ENCODE data around the gene PTPRN2.
"Not testable (repeated sequence)": the region's sequence is repeated elsewhere in the genome, so short reads cannot be mapped to it uniquely, and the experiment has no call there.

The PTPRN2 gene

GRCh38 chr7:157734676-157735640, 852.7 kb downstream of the PTPRN2 start:
- H2AFZ ChIP-seq: no peak overlapping the region
- no peak for TF ChIP-seq CTCF (IDR thresholded peaks at IDR 0.05)
- H3K9ac ChIP-seq: no peak overlapping the region
- H3K9me3 ChIP-seq (ENCODE audit: control insufficient read depth, low read length): no peaks in the 10 kb centered on the region
- H3K4me2 ChIP-seq (ENCODE audit: low read length): no peak overlapping the region
- H3K36me3 ChIP-seq (ENCODE audit: control insufficient read depth, insufficient read depth, low read length): no peaks in the 10 kb centered on the region
- H3K27me3 ChIP-seq (ENCODE audit: control insufficient read depth, insufficient read depth, low read length): no peaks in the 10 kb centered on the region
- H3K4me1 ChIP-seq: no peaks in the 10 kb centered on the region
- H3K4me3 ChIP-seq (ENCODE audit: low read depth, low read length): no peak overlapping the region
- H3K79me2 ChIP-seq: no peaks in the 10 kb centered on the region
- H3K27ac ChIP-seq: no peak overlapping the region

- H3K4me3 ChIP-seq (ENCODE audit: low read depth, low read length); H2AFZ ChIP-seq; H3K4me1 ChIP-seq; H3K9me3 ChIP-seq (ENCODE audit: control insufficient read depth, low read length); H3K36me3 ChIP-seq (ENCODE audit: control insufficient read depth, insufficient read depth, low read length); H3K9ac ChIP-seq; H3K79me2 ChIP-seq; H3K27me3 ChIP-seq (ENCODE audit: control insufficient read depth, insufficient read depth, low read length); H3K4me2 ChIP-seq (ENCODE audit: low read length); H3K27ac ChIP-seq: not testable (repeated sequence)
Measured at GRCh38 chr7:157733760-157734395, 853.7 kb downstream of the PTPRN2 start.

GRCh38 chr7:157731126-157731525, 856.5 kb downstream of the PTPRN2 start:
- TF ChIP-seq CTCF (IDR thresholded peaks at IDR 0.05): no peak
- Histone ChIP-seq H3K9me3 (ENCODE audit: control insufficient read depth, low read length) (no peaks in the 10 kb centered on the region), H2AFZ (no peak overlapping the region), H3K27ac (no peak overlapping the region), H3K4me1 (no peaks in the 10 kb centered on the region), H3K4me3 (ENCODE audit: low read depth, low read length) (no peak overlapping the region), H3K36me3 (ENCODE audit: control insufficient read depth, insufficient read depth, low read length) (no peaks in the 10 kb centered on the region), H3K9ac (no peak overlapping the region), H3K79me2 (no peaks in the 10 kb centered on the region), H3K4me2 (ENCODE audit: low read length) (no peak overlapping the region), H3K27me3 (ENCODE audit: control insufficient read depth, insufficient read depth, low read length) (no peaks in the 10 kb centered on the region)

GRCh38 chr7:157730614-157731013, 857.0 kb downstream of the PTPRN2 start:
- Histone ChIP-seq H3K4me3 (ENCODE audit: low read depth, low read length) (no peak overlapping the region), H3K4me1 (no peaks in the 10 kb centered on the region), H3K4me2 (ENCODE audit: low read length) (no peak overlapping the region), H3K9me3 (ENCODE audit: control insufficient read depth, low read length) (no peaks in the 10 kb centered on the region), H3K36me3 (ENCODE audit: control insufficient read depth, insufficient read depth, low read length) (no peaks in the 10 kb centered on the region), H3K79me2 (no peaks in the 10 kb centered on the region), H3K27ac (no peak overlapping the region), H2AFZ (no peak overlapping the region), H3K9ac (no peak overlapping the region), H3K27me3 (ENCODE audit: control insufficient read depth, insufficient read depth, low read length) (no peaks in the 10 kb centered on the region)
- TF ChIP-seq CTCF (IDR thresholded peaks at IDR 0.05): no peak

- no peak overlapping the region for H2AFZ ChIP-seq
- no peaks in the 10 kb centered on the region for H3K36me3 ChIP-seq (ENCODE audit: control insufficient read depth, insufficient read depth, low read length)
- no peaks in the 10 kb centered on the region for H3K27me3 ChIP-seq (ENCODE audit: control insufficient read depth, insufficient read depth, low read length)
- no peak overlapping the region for H3K27ac ChIP-seq
- TF ChIP-seq CTCF (IDR thresholded peaks at IDR 0.05): no peak
- no peak overlapping the region for H3K4me2 ChIP-seq (ENCODE audit: low read length)
- no peaks in the 10 kb centered on the region for H3K4me1 ChIP-seq
- H3K79me2 ChIP-seq: no peaks in the 10 kb centered on the region
- no peaks in the 10 kb centered on the region for H3K9me3 ChIP-seq (ENCODE audit: control insufficient read depth, low read length)
- H3K9ac ChIP-seq: no peak overlapping the region
- no peak overlapping the region for H3K4me3 ChIP-seq (ENCODE audit: low read depth, low read length)
Measured at GRCh38 chr7:157729566-157729965, 858.1 kb downstream of the PTPRN2 start.

Measured in parathyroid adenoma (tissue), 2 donors.